SU-DHL-6 (cell line): ENCODE results near the gene CDC20.

Source experiments
- EZH2phosphoT487 ChIP-seq: fragments of 200-600 bp; sonication (generic), shearing (Covaris generic); conservative IDR thresholded peaks from 2 replicates; pipeline ENCODE4 v1.6.1; 2018; ENCODE audit warnings: mild to moderate bottlenecking, antibody characterized with exemption, low read length, moderate library complexity, mixed read lengths
- TF ChIP-seq, protein P1 (sequence below): fragments of 200-600 bp; sonication (generic); IDR thresholded peaks from one replicate; pipeline ENCODE4 v1.5.1; 2017; ENCODE audit warnings: antibody characterized with exemption, mild to moderate bottlenecking, low read length, moderate library complexity; ENCODE audit not compliant: insufficient read depth, poor library complexity, severe bottlenecking

DNA sequence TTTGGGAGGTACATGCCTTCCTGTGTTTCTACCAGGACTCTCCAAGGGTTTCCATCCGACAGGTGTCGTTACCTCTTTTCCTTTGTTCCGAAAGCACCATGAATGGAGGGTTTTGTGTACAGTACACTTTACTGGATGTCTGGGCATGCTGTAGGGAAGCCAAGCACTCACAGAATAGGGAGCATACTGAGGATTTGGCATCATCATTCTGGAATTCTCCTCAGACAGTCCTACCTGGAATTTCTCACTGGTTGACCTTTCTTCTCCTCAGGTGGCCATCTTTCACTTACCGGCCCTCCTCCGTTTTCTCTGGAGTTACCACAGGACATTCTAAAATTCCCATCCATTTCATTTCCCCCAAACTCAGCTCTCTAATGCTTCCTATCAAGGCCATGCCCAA lies 27.1 kb upstream of the CDC20 start:
- TF ChIP-seq, protein P1, sequence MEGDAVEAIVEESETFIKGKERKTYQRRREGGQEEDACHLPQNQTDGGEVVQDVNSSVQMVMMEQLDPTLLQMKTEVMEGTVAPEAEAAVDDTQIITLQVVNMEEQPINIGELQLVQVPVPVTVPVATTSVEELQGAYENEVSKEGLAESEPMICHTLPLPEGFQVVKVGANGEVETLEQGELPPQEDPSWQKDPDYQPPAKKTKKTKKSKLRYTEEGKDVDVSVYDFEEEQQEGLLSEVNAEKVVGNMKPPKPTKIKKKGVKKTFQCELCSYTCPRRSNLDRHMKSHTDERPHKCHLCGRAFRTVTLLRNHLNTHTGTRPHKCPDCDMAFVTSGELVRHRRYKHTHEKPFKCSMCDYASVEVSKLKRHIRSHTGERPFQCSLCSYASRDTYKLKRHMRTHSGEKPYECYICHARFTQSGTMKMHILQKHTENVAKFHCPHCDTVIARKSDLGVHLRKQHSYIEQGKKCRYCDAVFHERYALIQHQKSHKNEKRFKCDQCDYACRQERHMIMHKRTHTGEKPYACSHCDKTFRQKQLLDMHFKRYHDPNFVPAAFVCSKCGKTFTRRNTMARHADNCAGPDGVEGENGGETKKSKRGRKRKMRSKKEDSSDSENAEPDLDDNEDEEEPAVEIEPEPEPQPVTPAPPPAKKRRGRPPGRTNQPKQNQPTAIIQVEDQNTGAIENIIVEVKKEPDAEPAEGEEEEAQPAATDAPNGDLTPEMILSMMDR = no peak
- TF ChIP-seq EZH2phosphoT487 = no peak
